ENCODE data around the gene CYP27A1. TPM values are rescaled to one million over a fixed set of nuclear protein-coding genes. Genes with fewer than 3 reads are reported as not detected.

CYP27A1 gene
- total and polyA plus RNA-seq, 2 of the 8 experiments (the other 6 are each of a cell fraction or from before 2014, with no cell fraction given), result 5.4 to 14.7 TPM

DNA sequence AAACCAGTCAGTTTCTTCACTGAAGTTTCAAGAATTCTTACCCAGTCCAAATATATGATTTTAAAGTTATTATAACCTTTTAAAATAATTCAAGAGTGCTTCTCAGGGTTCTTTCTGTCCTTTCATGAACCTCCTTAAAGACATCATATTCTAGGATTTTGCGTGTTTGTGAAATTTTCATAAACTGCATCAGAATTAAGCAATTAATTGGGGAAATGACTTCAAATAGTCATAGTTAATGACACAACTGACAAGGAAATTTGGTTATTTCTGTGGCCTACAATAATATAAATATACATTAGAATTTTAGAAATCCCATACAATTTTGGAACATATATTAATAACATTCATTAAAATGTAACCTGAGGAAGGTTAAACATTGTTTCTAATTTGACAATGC, 10.5 kb downstream of the CYP27A1 start:
- Histone ChIP-seq H3K9ac (replicated peaks in 1 of 4; ENCODE audit: extremely low read depth in 1 of 4, low read depth in 3 of 4, low read length in 3 of 4) (no peak overlapping the region), H4K91ac (replicated peaks; ENCODE audit: insufficient read length, low read length) (no peak overlapping the region), H3K4me2 (ENCODE audit: insufficient read depth in 1 of 2, low read depth in 2 of 2, low read length in 2 of 2) (no peak overlapping the region), H3K23me2 (ENCODE audit: low read depth, low read length) (no peaks in the 10 kb centered on the region), H3K79me2 (ENCODE audit: control insufficient read depth in 1 of 2, insufficient read depth in 2 of 2, low read length in 2 of 2) (no peaks in the 10 kb centered on the region), H2BK5ac (ENCODE audit: low read depth, low read length) (no peak overlapping the region), H3K14ac (ENCODE audit: insufficient read length) (no peak overlapping the region), H3K56ac (replicated peaks; ENCODE audit: insufficient read length, low read depth, low read length) (no peak overlapping the region), H2BK120ac (replicated peaks; ENCODE audit: low read depth, low read length) (no peak overlapping the region), H3K23ac (ENCODE audit: insufficient read length) (no peak overlapping the region), H2AFZ (ENCODE audit: low read length) (no peak overlapping the region), H3K4ac (replicated peaks; ENCODE audit: insufficient read length, low read depth, low read length) (no peak overlapping the region), H4K5ac (ENCODE audit: insufficient read length, low read depth, low read length) (no peak overlapping the region), H3K27ac (ENCODE audit: low read depth, low read length) (no peak overlapping the region), H2BK20ac (ENCODE audit: low read length) (no peak overlapping the region), H4K8ac (ENCODE audit: extremely low read depth, insufficient read depth, low read length) (no peak overlapping the region), H3K79me1 (ENCODE audit: low read depth, low read length) (no peaks in the 10 kb centered on the region), H2AK5ac (ENCODE audit: low read depth, low read length) (no peak overlapping the region), H3K36me3 (ENCODE audit: control insufficient read depth in 2 of 4, insufficient read depth in 4 of 4, low read length in 3 of 4) (no peaks in the 10 kb centered on the region), H3K18ac (ENCODE audit: extremely low read depth, low read length) (no peak overlapping the region), H2BK12ac (ENCODE audit: low read depth, low read length) (no peak overlapping the region), H3K9me3 (ENCODE audit: insufficient read depth in 2 of 2, low read depth in 1 of 2, low read length in 1 of 2) (no peaks in the 10 kb centered on the region), H3K27me3 (replicated peaks in 1 of 4; ENCODE audit: control insufficient read depth in 3 of 4, extremely low read depth in 1 of 4, insufficient read depth in 3 of 4, low read length in 3 of 4) (no peaks in the 10 kb centered on the region), H3K4me1 (replicated peaks in 1 of 4; ENCODE audit: control insufficient read depth in 3 of 4, insufficient read depth in 4 of 4, low read length in 3 of 4) (no peaks in the 10 kb centered on the region), H4K20me1 (replicated peaks in 1 of 2; ENCODE audit: control insufficient read depth in 1 of 2, insufficient read depth in 2 of 2, low read length in 2 of 2) (no peaks in the 10 kb centered on the region), H2BK15ac (ENCODE audit: low read length) (no peak overlapping the region), H3K4me3 (ENCODE audit: extremely low read depth in 1 of 4, insufficient read depth in 2 of 4, low read depth in 3 of 4, low read length in 4 of 4) (no peak overlapping the region)
- WGBS, 2 experiments (ENCODE audit: extremely low coverage in 1 of 2, insufficient coverage in 1 of 2, insufficient read length in 1 of 2, insufficient replicate concordance in 2 of 2, low coverage in 1 of 2, low lambda C conversion rate in 2 of 2, missing lambda C conversion rate in 1 of 2), result 84% methylated on average over 1 of the region's 1 CpG; no CpG with 5 or more reads in 1 of the 2 experiments
- TF ChIP-seq TBP (IDR thresholded peaks at IDR 0.05; ENCODE audit: low read depth, low read length), result no peak
- TF ChIP-seq, protein P1, sequence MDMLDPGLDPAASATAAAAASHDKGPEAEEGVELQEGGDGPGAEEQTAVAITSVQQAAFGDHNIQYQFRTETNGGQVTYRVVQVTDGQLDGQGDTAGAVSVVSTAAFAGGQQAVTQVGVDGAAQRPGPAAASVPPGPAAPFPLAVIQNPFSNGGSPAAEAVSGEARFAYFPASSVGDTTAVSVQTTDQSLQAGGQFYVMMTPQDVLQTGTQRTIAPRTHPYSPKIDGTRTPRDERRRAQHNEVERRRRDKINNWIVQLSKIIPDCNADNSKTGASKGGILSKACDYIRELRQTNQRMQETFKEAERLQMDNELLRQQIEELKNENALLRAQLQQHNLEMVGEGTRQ (IDR thresholded peaks at IDR 0.05; ENCODE audit: low read length), result no peak
- TF ChIP-seq, protein P2, sequence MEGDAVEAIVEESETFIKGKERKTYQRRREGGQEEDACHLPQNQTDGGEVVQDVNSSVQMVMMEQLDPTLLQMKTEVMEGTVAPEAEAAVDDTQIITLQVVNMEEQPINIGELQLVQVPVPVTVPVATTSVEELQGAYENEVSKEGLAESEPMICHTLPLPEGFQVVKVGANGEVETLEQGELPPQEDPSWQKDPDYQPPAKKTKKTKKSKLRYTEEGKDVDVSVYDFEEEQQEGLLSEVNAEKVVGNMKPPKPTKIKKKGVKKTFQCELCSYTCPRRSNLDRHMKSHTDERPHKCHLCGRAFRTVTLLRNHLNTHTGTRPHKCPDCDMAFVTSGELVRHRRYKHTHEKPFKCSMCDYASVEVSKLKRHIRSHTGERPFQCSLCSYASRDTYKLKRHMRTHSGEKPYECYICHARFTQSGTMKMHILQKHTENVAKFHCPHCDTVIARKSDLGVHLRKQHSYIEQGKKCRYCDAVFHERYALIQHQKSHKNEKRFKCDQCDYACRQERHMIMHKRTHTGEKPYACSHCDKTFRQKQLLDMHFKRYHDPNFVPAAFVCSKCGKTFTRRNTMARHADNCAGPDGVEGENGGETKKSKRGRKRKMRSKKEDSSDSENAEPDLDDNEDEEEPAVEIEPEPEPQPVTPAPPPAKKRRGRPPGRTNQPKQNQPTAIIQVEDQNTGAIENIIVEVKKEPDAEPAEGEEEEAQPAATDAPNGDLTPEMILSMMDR (IDR thresholded peaks at IDR 0.05; ENCODE audit: control extremely low read depth in 1 of 3, insufficient read depth in 1 of 3, low read depth in 1 of 3, low read length in 3 of 3), result no peak
- POLR2A ChIA-PET (ENCODE audit: partially characterized antibody), result no interaction called here
- CTCF ChIA-PET (ENCODE audit: partially characterized antibody), result interaction anchor here (0.6 kb wide), 1 partner anchor 14 kb away, joined by 3 read pairs; no protein-coding TSS in a partner anchor
- DNase-seq (ENCODE audit: low read depth in 1 of 2, low spot score in 2 of 2), result no peak
- no peak for FAIRE-seq
